ENCODE results near the gene JUND. TPM values are rescaled to one million over a fixed set of nuclear protein-coding genes. Genes with fewer than 3 reads are reported as not detected.

The JUND gene
- 21.8 to 47.6 TPM (median 41.7 TPM) in 5 replicates for total RNA-seq (2022; extraction: Qiagen RNA extraction)

GRCh38 chr19:18281082-18282020, at the start of gene JUND:
JUND (minus strand) TSS chr19:18281622; CDS start chr19:18281484, 138 bp downstream.

GRCh38 chr19:18322759-18323460, 41.5 kb upstream of the JUND start, which contains the start of gene LSM4:
LSM4 (minus strand) TSS chr19:18323076; CDS start chr19:18323020, 56 bp downstream.

DNA sequence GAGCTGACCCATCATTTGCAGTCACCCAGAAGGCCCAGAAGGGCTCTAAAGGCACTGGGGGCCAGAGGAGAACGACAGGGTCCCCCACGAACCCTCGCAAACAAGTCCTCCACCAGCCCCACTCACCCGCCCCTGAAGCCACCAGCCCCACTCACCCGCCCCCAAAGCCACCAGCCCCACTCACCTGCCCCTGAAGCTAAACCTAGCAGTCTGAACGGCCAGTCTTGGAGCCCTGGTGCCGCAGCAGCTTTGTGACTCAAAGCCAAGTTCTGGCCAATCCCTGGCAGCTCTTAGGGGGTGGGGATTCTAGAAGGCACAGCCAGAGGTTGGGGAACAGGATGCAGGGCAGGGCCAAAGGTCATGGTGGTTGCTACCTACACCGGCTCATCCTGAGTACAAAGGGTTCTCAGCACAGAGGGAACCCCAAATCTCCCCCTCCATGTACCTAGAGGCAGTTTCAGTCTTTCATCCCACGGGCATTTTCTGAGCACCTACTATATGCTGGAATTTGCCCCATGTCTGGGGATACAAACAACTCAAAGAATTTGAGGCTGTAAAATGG, 7.1 kb downstream of the JUND start, which contains the start of gene IQCN:
IQCN (minus strand) TSS at position 234 of the 562 bp plus-strand sequence. CDS start 4,974 bp downstream, outside the sequence.

Other genes starting within 250 kb of the JUND start
- gene IL12RB1, start 194.7 kb downstream of the JUND start, total RNA-seq (2022; extraction: Qiagen RNA extraction), result not detected in 5 replicates
- 1.8 to 2.7 TPM (median 2.1 TPM) in 5 replicates for gene MAST3, start 183.8 kb downstream of the JUND start, total RNA-seq (2022; extraction: Qiagen RNA extraction)
- 2.0 to 13.2 TPM (median 10.1 TPM) in 5 replicates for gene PIK3R2, start 128.5 kb downstream of the JUND start, total RNA-seq (2022; extraction: Qiagen RNA extraction)
- 11.4 to 18.5 TPM (median 15.0 TPM) in 5 replicates for gene IFI30, start 107.8 kb downstream of the JUND start, total RNA-seq (2022; extraction: Qiagen RNA extraction)
- 8.5 to 12.0 TPM (median 11.4 TPM) in 5 replicates for gene MPV17L2, start 88.4 kb downstream of the JUND start, total RNA-seq (2022; extraction: Qiagen RNA extraction)
- gene RAB3A, start 77.6 kb downstream of the JUND start, total RNA-seq (2022; extraction: Qiagen RNA extraction), result 0.38 to 0.86 TPM (median 0.75 TPM) in 5 replicates
- 0.20 to 0.63 TPM (median 0.33 TPM) in 5 replicates for gene PDE4C, start 55.2 kb downstream of the JUND start, total RNA-seq (2022; extraction: Qiagen RNA extraction)
- gene IQCN, start 7.2 kb downstream of the JUND start, total RNA-seq (2022; extraction: Qiagen RNA extraction), result 0.58 to 1.0 TPM (median 0.78 TPM) in 5 replicates
- 199 to 250 TPM (median 235 TPM) in 5 replicates for gene LSM4, start 41.5 kb upstream of the JUND start, total RNA-seq (2022; extraction: Qiagen RNA extraction)
- gene PGPEP1, start 59.0 kb upstream of the JUND start, total RNA-seq (2022; extraction: Qiagen RNA extraction), result 2.3 to 3.5 TPM (median 2.8 TPM) in 5 replicates
- 11.9 to 24.9 TPM (median 20.6 TPM) in 5 replicates for gene GDF15, start 104.5 kb upstream of the JUND start, total RNA-seq (2022; extraction: Qiagen RNA extraction)
- not detected in 5 replicates for gene LRRC25, start 116.0 kb upstream of the JUND start, total RNA-seq (2022; extraction: Qiagen RNA extraction)
- 31.8 to 51.7 TPM (median 46.8 TPM) in 5 replicates for gene SSBP4, start 137.8 kb upstream of the JUND start, total RNA-seq (2022; extraction: Qiagen RNA extraction)
- gene ISYNA1, start 156.5 kb upstream of the JUND start, total RNA-seq (2022; extraction: Qiagen RNA extraction), result 25.7 to 42.9 TPM (median 40.8 TPM) in 5 replicates
- gene ELL, start 240.4 kb upstream of the JUND start, total RNA-seq (2022; extraction: Qiagen RNA extraction), result 4.4 to 5.9 TPM (median 5.2 TPM) in 5 replicates

Measured in A549 treated with Hydrocortisone at 1 μM for 4 hours (cell line).